HepG2 (cell line): ENCODE measurements around the gene NEURL4. TPM values are rescaled to one million over a fixed set of nuclear protein-coding genes. Genes with fewer than 3 reads are reported as not detected.

Source experiments
- ARHGAP35 ChIP-seq: sonication (generic); formaldehyde crosslinking; IDR thresholded peaks from 2 replicates; pipeline ENCODE4 v1.9.0; 2022; ENCODE audit warnings: mild to moderate bottlenecking, inconsistent platforms, moderate library complexity, missing genetic modification reagents, borderline replicate concordance
- ASH2L ChIP-seq: fragments of 300-600, 200-600 bp; sonication (generic); IDR thresholded peaks from 2 replicates; pipeline ENCODE4 v1.7.0; 2017; ENCODE audit warnings: low read depth, mild to moderate bottlenecking, moderate library complexity, mixed read lengths, low read length; ENCODE audit not compliant: insufficient read length
- CHD4 ChIP-seq: fragments of 200-600 bp; sonication (generic); IDR thresholded peaks from 2 replicates; pipeline ENCODE4 v1.7.0; 2017; ENCODE audit warnings: mild to moderate bottlenecking, low read length, borderline replicate concordance
- GPN1 ChIP-seq: sonication (generic); formaldehyde crosslinking; IDR thresholded peaks from 2 replicates; pipeline ENCODE4 v1.5.1; 2020; ENCODE audit warnings: missing genetic modification reagents, borderline replicate concordance
- HNRNPLL ChIP-seq: fragments of 200-400 bp; formaldehyde crosslinking; IDR thresholded peaks from 2 replicates; pipeline ENCODE4 v1.6.1; 2017; ENCODE audit warnings: mild to moderate bottlenecking, low read depth, low read length; ENCODE audit not compliant: poor library complexity, severe bottlenecking
- MXD1 ChIP-seq: sonication (generic); formaldehyde crosslinking; IDR thresholded peaks from 2 replicates; pipeline ENCODE4 v1.4.0; 2020; ENCODE audit warnings: mild to moderate bottlenecking, missing genetic modification reagents
- MYPOP ChIP-seq: sonication (generic); formaldehyde crosslinking; IDR thresholded peaks from 2 replicates; pipeline ENCODE4 v1.8.1; 2023; ENCODE audit warnings: mild to moderate bottlenecking, moderate library complexity, missing genetic modification reagents
- PAX8 ChIP-seq: sonication (generic); formaldehyde crosslinking; IDR thresholded peaks from 2 replicates; pipeline ENCODE4 v1.8.0; 2022; ENCODE audit warnings: mild to moderate bottlenecking, missing genetic modification reagents, borderline replicate concordance
- SP5 ChIP-seq: IDR thresholded peaks from 2 replicates; pipeline ENCODE4 v1.6.1; 2016; ENCODE audit warnings: low read depth, borderline replicate concordance
- TCF12 ChIP-seq, 2 experiments: fragments of 450-650 bp in 1 of 2; sonication (generic) in 1 of 2; formaldehyde crosslinking in 1 of 2; IDR thresholded peaks; 2 replicates each; pipeline versions ENCODE4 v1.6.1 to v1.8.0; 2017 to 2022; ENCODE audit warnings: antibody characterized with exemption in 1 of 2, mild to moderate bottlenecking in 1 of 2, missing genetic modification reagents in 1 of 2, moderate library complexity in 1 of 2
- THRA ChIP-seq: sonication (generic); formaldehyde crosslinking; IDR thresholded peaks from 2 replicates; pipeline ENCODE4 v1.4.0; 2020; ENCODE audit warnings: missing genetic modification reagents, borderline replicate concordance
- ZBTB37 ChIP-seq: sonication (generic); formaldehyde crosslinking; IDR thresholded peaks from 2 replicates; pipeline ENCODE4 v1.4.0; 2020; ENCODE audit warnings: mild to moderate bottlenecking, missing genetic modification reagents
- ZNF17 ChIP-seq: sonication (generic); formaldehyde crosslinking; IDR thresholded peaks from 2 replicates; pipeline ENCODE4 v1.5.0; 2020; ENCODE audit warnings: mild to moderate bottlenecking, missing genetic modification reagents
- ZNF496 ChIP-seq: sonication (generic); formaldehyde crosslinking; IDR thresholded peaks from 2 replicates; pipeline ENCODE4 v1.8.1; 2023; ENCODE audit warnings: mild to moderate bottlenecking, moderate library complexity, missing genetic modification reagents; ENCODE audit not compliant: insufficient replicate concordance
- ZNF670 ChIP-seq: sonication (generic); formaldehyde crosslinking; IDR thresholded peaks from 2 replicates; pipeline ENCODE4 v1.8.0; 2022; ENCODE audit warnings: mild to moderate bottlenecking, missing genetic modification reagents, borderline replicate concordance
- ZNF687 ChIP-seq: sonication (generic); formaldehyde crosslinking; IDR thresholded peaks from 2 replicates; pipeline ENCODE4 v1.5.1; 2020; ENCODE audit warnings: mild to moderate bottlenecking, missing genetic modification reagents, moderate library complexity
- ZNF841 ChIP-seq: sonication (generic); formaldehyde crosslinking; IDR thresholded peaks from 2 replicates; pipeline ENCODE4 v1.8.1; 2023; ENCODE audit warnings: missing genetic modification reagents, borderline replicate concordance
- ZSCAN30 ChIP-seq: sonication (generic); formaldehyde crosslinking; IDR thresholded peaks from 2 replicates; pipeline ENCODE4 v1.5.0; 2020; ENCODE audit warnings: mild to moderate bottlenecking, missing genetic modification reagents
- polyA plus RNA-seq, 8 experiments: library from polyadenylated mRNA; depleted of rRNA in 3 of 8; stranded (reverse) in 7 of 8; unstranded in 1 of 8; fragments of >200 nt; fragmentation: Illumina TruSeq in 4 of 8; extraction: Trizol in 4 of 8; gene quantifications; 2 replicates each; pipeline versions ENCODE4 v1.2.1 to v1.2.3, GENCODE V29; 2011 to 2016; ENCODE audit warnings: low read depth in 4 of 8, missing spikeins in 1 of 8, mixed read lengths in 1 of 8; ENCODE audit not compliant: insufficient read depth in 1 of 8
- total RNA-seq, 5 experiments: library from RNA; depleted of rRNA; stranded (reverse); fragments of >200 nt; fragmentation: Illumina TruSeq; extraction: Trizol; gene quantifications; 2 replicates each; pipeline ENCODE4 v1.2.3, GENCODE V29; 2016; ENCODE audit warnings: low read depth in 1 of 5
- TF ChIP-seq, protein P1 (sequence below): fragments of 450-650 bp; IDR thresholded peaks from 2 replicates; pipeline ENCODE4 v1.6.1; 2016

NEURL4 gene
- total and polyA plus RNA-seq, 2 of the 13 experiments (the other 11 are each of a cell fraction or from before 2014, with no cell fraction given): 14.8 to 15.7 TPM

DNA sequence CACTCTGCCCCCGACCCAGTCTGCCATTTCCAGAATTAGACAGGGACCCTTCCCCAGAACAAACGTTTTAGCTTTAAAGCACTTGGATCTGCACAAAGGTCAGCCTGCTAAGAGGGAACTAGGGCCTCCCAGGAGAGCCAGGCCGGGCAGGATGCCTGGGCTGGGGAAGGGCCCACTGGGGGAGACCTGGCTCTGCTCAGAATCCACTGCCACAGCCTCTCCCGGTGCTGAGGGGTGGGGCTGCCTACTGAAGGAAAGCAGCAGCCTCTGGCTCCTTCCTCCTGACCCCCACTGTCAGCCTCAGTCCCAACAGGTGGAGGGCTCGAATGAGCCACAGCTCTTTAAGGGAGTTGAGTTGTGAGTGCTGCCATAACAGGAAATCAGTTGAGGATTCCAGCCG lies 36.4 kb downstream of the NEURL4 start (continued):
- TF ChIP-seq ZNF687 (CRISPR knock-in tag) (peak; percentile 39; the same call in 1 of the 2 replicates), ZBTB37 (CRISPR knock-in tag) (no peak), SP5 (CRISPR knock-in tag) (no peak), MXD1 (CRISPR knock-in tag) (no peak), ZNF841 (CRISPR knock-in tag) (no peak), CHD4 (no peak), ZNF496 (CRISPR knock-in tag) (no peak), TCF12 (IDR thresholded peaks at IDR 0.05) (no peak), TCF12 (CRISPR knock-in tag; IDR thresholded peaks at IDR 0.05) (no peak), PAX8 (no peak), ZNF670 (no peak), HNRNPLL (no peak), ZNF17 (CRISPR knock-in tag) (no peak), ASH2L (peak; percentile 11), ZSCAN30 (CRISPR knock-in tag) (no peak), GPN1 (CRISPR knock-in tag) (no peak), ARHGAP35 (no peak), MYPOP (no peak), THRA (CRISPR knock-in tag) (no peak)
- TF ChIP-seq, protein P1, sequence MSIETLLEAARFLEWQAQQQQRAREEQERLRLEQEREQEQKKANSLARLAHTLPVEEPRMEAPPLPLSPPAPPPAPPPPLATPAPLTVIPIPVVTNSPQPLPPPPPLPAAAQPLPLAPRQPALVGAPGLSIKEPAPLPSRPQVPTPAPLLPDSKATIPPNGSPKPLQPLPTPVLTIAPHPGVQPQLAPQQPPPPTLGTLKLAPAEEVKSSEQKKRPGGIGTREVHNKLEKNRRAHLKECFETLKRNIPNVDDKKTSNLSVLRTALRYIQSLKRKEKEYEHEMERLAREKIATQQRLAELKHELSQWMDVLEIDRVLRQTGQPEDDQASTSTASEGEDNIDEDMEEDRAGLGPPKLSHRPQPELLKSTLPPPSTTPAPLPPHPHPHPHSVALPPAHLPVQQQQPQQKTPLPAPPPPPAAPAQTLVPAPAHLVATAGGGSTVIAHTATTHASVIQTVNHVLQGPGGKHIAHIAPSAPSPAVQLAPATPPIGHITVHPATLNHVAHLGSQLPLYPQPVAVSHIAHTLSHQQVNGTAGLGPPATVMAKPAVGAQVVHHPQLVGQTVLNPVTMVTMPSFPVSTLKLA: no peak
